ENCODE data around the gene PCLO. TPM values are rescaled to one million over a fixed set of nuclear protein-coding genes. Genes with fewer than 3 reads are reported as not detected.

PCLO gene
- total and polyA plus RNA-seq, 2 of the 8 experiments (the other 6 are each of a cell fraction or from before 2014, with no cell fraction given) = 1.5 to 3.2 TPM

GRCh38 chr7:82810558-82811259, 352.0 kb downstream of the PCLO start (continued):
- TF ChIP-seq, protein P1, sequence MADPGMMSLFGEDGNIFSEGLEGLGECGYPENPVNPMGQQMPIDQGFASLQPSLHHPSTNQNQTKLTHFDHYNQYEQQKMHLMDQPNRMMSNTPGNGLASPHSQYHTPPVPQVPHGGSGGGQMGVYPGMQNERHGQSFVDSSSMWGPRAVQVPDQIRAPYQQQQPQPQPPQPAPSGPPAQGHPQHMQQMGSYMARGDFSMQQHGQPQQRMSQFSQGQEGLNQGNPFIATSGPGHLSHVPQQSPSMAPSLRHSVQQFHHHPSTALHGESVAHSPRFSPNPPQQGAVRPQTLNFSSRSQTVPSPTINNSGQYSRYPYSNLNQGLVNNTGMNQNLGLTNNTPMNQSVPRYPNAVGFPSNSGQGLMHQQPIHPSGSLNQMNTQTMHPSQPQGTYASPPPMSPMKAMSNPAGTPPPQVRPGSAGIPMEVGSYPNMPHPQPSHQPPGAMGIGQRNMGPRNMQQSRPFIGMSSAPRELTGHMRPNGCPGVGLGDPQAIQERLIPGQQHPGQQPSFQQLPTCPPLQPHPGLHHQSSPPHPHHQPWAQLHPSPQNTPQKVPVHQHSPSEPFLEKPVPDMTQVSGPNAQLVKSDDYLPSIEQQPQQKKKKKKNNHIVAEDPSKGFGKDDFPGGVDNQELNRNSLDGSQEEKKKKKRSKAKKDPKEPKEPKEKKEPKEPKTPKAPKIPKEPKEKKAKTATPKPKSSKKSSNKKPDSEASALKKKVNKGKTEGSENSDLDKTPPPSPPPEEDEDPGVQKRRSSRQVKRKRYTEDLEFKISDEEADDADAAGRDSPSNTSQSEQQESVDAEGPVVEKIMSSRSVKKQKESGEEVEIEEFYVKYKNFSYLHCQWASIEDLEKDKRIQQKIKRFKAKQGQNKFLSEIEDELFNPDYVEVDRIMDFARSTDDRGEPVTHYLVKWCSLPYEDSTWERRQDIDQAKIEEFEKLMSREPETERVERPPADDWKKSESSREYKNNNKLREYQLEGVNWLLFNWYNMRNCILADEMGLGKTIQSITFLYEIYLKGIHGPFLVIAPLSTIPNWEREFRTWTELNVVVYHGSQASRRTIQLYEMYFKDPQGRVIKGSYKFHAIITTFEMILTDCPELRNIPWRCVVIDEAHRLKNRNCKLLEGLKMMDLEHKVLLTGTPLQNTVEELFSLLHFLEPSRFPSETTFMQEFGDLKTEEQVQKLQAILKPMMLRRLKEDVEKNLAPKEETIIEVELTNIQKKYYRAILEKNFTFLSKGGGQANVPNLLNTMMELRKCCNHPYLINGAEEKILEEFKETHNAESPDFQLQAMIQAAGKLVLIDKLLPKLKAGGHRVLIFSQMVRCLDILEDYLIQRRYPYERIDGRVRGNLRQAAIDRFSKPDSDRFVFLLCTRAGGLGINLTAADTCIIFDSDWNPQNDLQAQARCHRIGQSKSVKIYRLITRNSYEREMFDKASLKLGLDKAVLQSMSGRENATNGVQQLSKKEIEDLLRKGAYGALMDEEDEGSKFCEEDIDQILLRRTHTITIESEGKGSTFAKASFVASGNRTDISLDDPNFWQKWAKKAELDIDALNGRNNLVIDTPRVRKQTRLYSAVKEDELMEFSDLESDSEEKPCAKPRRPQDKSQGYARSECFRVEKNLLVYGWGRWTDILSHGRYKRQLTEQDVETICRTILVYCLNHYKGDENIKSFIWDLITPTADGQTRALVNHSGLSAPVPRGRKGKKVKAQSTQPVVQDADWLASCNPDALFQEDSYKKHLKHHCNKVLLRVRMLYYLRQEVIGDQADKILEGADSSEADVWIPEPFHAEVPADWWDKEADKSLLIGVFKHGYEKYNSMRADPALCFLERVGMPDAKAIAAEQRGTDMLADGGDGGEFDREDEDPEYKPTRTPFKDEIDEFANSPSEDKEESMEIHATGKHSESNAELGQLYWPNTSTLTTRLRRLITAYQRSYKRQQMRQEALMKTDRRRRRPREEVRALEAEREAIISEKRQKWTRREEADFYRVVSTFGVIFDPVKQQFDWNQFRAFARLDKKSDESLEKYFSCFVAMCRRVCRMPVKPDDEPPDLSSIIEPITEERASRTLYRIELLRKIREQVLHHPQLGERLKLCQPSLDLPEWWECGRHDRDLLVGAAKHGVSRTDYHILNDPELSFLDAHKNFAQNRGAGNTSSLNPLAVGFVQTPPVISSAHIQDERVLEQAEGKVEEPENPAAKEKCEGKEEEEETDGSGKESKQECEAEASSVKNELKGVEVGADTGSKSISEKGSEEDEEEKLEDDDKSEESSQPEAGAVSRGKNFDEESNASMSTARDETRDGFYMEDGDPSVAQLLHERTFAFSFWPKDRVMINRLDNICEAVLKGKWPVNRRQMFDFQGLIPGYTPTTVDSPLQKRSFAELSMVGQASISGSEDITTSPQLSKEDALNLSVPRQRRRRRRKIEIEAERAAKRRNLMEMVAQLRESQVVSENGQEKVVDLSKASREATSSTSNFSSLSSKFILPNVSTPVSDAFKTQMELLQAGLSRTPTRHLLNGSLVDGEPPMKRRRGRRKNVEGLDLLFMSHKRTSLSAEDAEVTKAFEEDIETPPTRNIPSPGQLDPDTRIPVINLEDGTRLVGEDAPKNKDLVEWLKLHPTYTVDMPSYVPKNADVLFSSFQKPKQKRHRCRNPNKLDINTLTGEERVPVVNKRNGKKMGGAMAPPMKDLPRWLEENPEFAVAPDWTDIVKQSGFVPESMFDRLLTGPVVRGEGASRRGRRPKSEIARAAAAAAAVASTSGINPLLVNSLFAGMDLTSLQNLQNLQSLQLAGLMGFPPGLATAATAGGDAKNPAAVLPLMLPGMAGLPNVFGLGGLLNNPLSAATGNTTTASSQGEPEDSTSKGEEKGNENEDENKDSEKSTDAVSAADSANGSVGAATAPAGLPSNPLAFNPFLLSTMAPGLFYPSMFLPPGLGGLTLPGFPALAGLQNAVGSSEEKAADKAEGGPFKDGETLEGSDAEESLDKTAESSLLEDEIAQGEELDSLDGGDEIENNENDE (IDR thresholded peaks at IDR 0.05; ENCODE audit: insufficient replicate concordance, low read length) = peak; percentile 42
- no peak for TF ChIP-seq CHD1 (IDR thresholded peaks at IDR 0.05; ENCODE audit: low read depth, low read length)
- TF ChIP-seq RAD21 (IDR thresholded peaks at IDR 0.05 in 1 of 2, conservative IDR thresholded peaks at IDR 0.05 in 1 of 2; ENCODE audit: low read depth in 2 of 2, low read length in 2 of 2) = peak; percentile 77 to 80
- no peak for TF ChIP-seq HDAC2 (IDR thresholded peaks at IDR 0.05; ENCODE audit: borderline replicate concordance in 1 of 2, low read depth in 2 of 2, low read length in 2 of 2)
